Epithelial cell of alveolus of lung (primary cell): Measurements from ENCODE around the gene EIF3CL. TPM values are rescaled to one million over a fixed set of nuclear protein-coding genes. Genes with fewer than 3 reads are reported as not detected.

ENCODE experiments used
- total RNA-seq: library from RNA; depleted of rRNA; stranded (reverse); fragments of >200 nt; gene quantifications from 2 replicates; pipeline ENCODE4 v1.2.1, GENCODE V29; 2015

EIF3CL gene, protein sequence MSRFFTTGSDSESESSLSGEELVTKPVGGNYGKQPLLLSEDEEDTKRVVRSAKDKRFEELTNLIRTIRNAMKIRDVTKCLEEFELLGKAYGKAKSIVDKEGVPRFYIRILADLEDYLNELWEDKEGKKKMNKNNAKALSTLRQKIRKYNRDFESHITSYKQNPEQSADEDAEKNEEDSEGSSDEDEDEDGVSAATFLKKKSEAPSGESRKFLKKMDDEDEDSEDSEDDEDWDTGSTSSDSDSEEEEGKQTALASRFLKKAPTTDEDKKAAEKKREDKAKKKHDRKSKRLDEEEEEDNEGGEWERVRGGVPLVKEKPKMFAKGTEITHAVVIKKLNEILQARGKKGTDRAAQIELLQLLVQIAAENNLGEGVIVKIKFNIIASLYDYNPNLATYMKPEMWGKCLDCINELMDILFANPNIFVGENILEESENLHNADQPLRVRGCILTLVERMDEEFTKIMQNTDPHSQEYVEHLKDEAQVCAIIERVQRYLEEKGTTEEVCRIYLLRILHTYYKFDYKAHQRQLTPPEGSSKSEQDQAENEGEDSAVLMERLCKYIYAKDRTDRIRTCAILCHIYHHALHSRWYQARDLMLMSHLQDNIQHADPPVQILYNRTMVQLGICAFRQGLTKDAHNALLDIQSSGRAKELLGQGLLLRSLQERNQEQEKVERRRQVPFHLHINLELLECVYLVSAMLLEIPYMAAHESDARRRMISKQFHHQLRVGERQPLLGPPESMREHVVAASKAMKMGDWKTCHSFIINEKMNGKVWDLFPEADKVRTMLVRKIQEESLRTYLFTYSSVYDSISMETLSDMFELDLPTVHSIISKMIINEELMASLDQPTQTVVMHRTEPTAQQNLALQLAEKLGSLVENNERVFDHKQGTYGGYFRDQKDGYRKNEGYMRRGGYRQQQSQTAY
- total RNA-seq: 87.5 and 221 TPM in 2 replicates

DNA sequence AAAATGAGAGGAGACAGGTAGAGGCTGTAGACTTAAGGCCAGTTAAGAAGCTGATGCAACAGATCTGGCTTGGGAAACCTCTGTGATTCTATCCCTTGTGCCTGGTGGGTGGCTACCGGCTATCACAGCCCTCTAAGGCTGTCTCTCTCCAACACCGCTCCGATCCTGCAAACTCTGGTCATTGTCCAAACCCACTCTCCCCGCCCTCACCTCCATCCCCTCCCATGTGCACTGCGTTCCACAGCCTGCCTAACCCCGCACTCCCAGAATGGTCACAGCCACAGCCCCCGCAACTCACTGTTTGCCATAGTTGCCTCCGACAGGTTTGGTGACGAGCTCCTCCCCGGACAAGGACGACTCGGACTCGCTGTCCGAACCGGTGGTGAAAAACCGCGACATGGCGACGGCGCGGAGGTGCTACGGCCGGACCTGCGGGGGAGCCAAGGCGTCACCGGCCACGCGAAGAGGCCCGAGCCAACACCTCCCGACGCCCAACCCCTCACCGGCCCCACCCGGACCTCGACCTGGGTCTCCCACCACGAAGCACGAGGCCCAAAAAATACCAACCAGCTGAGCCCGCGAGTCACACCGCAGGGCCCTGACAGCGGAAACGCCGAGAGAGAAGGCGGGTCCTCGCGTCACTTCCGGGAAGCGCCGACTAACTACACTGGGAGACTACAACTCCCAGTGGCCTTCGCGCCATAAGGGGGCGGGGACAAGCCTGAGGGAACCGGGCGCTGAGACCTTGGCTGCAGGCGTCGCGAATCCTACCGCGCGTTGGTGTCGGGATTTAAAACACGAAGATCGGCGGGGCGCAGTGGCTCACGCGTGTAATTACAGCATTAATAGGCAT is at the start of gene EIF3CL:
TSS of gene EIF3CL (minus strand) at position 622 of the 853 bp plus-strand sequence. CDS start at position 399, 223 bp downstream.

DNA sequence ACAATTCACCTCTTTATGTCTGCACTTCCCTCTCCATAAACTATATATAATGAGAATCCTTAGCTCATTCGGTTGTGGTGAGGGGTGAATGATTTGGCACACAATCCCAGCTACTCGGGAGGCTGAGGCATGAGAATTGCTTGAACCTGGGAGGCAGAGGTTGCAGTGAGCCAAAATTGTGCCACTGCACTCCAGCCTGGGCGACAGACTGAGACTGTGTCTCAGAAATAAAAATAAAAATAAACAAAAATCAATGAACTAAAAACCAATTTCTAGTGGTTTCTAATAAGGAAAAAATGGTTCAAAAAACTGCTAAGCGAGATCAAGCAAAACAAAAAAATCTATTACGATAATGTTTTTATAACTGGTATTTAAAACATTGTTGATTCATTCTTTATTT is 40.2 kb downstream of the EIF3CL start, which contains the start of gene NPIPB6:
TSS of gene NPIPB6 (minus strand) at position 101 of the 400 bp plus-strand sequence. CDS start 686 bp downstream, outside the sequence.

Other genes with a start within 250 kb of the EIF3CL start
- 45.8 and 90.2 TPM in 2 replicates for gene XPO6, start 191.9 kb downstream of the EIF3CL start, total RNA-seq
- under 0.01 and 0.32 TPM in 2 replicates for gene SBK1, start 111.3 kb downstream of the EIF3CL start, total RNA-seq
- gene NPIPB6, start 40.3 kb downstream of the EIF3CL start, total RNA-seq: not detected in 2 replicates
- not detected in 2 replicates for gene NPIPB7, start 68.5 kb upstream of the EIF3CL start, total RNA-seq
- gene CLN3, start 88.2 kb upstream of the EIF3CL start, total RNA-seq: 14.0 and 23.6 TPM in 2 replicates
- not detected in 2 replicates for gene APOBR, start 90.8 kb upstream of the EIF3CL start, total RNA-seq
- gene IL27, start 103.0 kb upstream of the EIF3CL start, total RNA-seq: not detected in 2 replicates
- 12.8 and 21.2 TPM in 2 replicates for gene NUPR1, start 135.1 kb upstream of the EIF3CL start, total RNA-seq
- 10.7 and 16.4 TPM in 2 replicates for gene SGF29, start 150.1 kb upstream of the EIF3CL start, total RNA-seq
- gene SULT1A2, start 193.2 kb upstream of the EIF3CL start, total RNA-seq: 0.52 and 0.72 TPM in 2 replicates
- gene SULT1A1, start 206.2 kb upstream of the EIF3CL start, total RNA-seq: 0.96 and 3.6 TPM in 2 replicates
- not detected in 2 replicates for gene NPIPB8, start 234.2 kb upstream of the EIF3CL start, total RNA-seq